ENCODE results near the gene C1QTNF12.

The C1QTNF12 gene, protein sequence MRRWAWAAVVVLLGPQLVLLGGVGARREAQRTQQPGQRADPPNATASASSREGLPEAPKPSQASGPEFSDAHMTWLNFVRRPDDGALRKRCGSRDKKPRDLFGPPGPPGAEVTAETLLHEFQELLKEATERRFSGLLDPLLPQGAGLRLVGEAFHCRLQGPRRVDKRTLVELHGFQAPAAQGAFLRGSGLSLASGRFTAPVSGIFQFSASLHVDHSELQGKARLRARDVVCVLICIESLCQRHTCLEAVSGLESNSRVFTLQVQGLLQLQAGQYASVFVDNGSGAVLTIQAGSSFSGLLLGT

DNA sequence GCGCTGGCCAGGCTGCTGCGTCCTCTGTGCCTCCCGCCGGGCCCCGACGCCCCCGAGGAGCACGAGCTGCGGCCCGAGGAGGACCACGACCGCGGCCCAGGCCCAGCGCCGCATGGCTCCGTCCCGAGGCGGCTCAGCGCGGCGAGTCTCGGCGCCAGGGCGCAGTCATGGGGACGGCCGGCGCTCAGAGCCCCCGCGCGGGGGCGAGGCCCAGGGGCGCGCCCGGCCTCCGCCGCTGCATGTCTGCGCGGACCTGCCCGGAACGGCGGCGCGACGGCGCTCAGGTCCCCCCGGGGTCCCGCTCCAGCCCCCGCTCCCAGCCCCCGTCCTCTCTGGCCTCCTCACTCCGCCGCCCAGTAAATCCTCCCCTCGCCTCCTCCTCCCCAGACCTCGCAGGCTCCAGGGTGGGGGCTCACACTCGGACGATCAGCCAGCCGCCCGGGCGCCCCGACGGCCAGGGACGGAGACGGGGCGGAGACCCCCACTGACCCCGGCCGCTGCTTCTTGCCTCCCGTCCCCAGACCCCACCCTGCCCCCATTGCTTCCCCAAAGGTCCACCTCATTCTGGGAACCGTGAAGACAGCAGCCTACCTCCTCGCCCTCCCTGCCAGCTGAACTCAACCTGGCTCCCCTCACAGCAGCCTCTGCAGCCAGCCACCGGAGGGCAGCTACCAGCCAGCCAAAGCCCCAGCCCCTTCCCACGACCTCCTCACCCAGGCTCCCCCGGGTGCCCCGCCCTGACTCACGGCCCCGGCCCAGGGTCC lies at the start of gene C1QTNF12:
Gene C1QTNF12, minus strand, starts transcription at position 146 of the 764 bp plus-strand sequence. Its CDS starts 32 bp downstream, at position 114.
- DNase-seq: no peak

DNA sequence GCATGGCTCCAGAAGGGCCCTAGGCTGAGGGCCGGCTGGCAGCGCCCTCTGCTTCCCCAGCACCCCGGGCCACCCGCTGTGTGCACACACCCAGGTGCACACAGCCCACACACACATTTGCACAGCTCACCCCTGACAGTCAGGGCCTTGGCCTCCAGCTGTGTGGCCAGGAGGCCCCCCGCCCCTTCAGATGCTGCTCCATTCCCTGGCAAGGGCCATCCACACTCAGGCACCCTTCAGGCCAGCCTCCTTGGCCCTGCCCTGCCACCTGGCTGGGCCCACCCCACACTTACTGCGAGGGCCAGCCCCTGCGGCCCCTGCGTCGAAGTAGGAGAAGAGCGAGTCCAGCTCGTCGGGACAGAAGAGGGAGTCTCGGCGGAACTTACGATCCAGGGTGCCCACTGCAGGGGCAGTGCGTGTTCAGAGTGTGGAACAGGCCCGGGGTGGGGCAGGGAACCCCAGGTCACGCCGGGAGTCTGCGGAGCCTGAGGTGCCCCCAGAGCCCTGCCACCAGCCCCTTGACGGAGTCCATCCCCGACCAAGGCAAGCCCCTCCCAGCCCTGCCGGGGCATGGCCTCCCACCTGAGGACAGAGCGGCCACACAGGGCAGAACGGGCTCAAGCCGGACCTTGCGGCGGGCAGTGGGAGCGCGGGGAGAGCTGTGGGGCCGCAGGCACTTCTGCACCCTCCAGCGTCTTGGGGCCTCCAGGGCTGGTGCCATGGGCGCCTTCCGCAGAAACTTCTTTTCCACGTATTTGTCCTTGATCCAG lies 48.8 kb upstream of the C1QTNF12 start:
- no peak for DNase-seq

DNA sequence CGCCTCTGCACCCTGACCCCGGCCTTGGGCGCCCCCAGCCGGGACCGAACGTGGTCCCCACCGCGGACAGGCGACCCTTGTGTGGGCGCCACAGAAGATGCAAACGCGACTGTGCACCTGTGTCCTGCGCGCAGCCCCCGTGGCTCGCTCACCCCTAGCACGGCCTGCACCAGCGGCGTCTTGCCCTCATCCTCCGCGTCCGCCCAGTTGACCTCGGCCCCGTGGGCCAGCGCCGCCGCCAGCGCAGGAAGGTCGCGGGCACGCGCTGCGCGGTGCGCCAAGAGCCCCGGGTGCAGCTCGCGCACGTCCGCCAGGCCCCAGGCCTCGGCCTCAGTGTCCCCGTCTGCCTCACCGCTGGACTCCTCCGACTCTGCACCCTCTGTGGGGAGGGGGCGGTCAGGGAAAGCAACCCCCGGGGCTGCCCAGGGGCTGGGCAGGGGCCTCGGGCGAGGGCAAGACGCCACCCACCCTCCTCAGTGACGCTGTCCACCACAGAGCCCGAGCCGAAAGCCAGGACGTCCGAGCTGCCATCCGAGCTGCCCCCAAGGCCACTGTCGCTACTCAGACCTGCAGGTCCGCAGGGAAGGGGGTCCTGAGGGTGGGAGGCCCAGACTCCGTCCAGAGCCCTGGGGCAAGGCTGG lies 47.8 kb upstream of the C1QTNF12 start:
- DNase-seq: no peak

DNA sequence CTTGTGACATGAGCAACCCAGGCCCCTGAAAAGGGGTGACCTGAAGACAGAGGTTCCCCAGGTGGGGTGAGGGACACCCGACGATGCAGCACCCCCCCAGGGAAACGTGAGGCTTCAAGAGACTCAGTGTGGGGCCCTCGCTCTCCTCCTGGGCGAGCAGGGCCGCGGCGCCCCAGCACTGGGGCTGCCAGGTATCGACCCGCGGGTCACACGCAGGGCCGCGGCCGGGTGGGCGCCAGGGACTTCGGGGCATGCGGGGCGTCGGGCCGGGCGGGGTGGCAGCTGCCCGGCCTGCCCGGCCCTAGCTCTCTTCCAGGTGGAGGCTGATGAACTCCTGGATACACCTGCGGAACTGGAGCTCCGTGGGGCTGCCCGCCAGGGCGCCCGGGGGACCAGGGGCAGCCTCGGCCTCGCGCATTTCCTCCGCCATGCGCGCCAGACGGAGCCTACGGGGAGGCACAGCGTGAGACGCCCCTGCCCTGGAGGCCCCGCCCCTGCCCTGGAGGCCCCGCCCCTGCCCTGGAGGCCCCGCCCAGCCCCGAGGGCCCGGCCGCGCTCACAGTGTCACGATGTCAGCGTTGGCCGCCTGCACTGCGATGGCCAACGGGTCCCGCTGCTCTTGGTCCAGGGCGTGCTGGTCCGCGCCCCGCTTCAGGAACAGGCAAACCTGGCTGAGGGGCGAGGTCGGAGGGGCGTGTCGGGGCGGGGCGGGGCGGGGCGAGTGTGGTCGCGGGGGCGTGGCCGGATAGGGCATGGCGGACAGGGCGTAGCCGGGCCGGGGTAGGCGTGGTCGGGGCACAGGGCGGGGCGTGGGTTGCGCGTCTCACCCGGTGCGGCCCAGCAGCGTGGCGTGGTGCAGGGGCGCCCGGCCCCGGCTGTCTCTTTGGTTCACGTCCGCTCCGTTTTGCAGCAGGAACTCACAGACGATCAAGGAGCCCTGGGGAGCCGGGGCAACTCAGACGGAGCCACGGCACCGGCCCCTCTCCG lies 47.0 kb upstream of the C1QTNF12 start:
- DNase-seq: no peak

DNA sequence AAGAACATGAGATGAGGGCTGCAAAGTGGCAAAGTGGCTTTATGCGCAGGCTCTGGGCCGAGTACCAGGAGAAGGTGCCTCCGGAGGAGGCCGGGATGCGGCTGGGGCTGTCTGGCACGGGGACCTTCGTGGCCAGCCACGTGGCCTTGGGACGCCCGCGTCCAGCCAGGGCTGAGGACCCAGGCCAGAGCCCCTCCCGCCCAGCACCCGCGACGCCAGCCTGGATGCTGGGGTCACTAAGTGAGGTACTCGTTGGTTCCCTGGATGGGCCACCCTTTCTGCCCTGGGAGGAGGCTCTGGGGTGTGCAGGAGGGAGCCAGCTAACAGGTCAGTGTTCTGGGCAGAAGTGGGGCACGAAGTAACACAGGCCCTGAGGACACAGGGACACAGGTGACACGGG lies 46.3 kb upstream of the C1QTNF12 start:
- no peak for DNase-seq

GRCh38 chr1:1292442-1292779 lies 45.9 kb upstream of the C1QTNF12 start:
- no peak for DNase-seq

DNA sequence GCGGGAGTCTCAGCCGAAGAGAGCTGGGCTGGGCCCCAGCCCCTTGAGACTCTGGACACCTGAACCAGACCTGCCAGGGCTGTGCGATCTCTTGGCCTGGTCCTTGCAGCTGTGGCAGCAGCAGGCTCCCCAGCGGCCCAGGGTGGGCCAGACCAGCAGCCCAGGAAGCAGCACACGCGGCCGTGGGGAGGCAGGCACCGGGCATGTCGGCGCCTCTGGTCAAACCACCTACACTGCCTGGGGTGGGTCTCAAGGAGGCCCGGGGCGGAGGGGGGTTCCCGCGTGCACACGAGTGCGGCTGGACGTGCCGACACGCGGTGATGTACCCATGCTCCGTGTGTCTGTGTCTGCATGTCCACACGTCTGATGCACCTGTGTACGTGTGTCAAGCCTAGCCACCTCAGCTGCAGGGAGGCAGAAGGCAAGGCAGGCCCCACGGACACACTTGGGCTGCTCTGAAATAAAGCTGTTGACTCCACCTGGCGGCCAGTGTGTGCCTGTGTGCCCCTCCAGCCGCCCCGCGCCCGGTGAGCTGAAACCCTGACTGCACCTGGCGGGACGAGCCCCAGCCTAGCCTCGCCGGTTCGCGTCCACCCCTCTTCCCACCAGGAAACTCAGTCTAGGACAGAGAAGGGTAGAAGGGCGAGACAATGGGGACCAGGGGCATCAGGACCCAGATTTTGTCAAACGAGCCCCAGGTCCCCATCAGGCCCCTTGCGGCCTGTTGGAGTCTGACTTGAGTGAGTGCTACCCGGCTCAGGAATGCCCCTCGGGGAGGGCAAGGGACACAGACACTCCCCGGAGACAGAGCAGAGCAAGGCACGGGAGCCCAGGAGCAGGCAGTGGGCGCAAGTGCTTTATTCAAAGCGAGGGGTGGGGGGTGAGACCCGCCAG lies 45.3 kb upstream of the C1QTNF12 start:
- peak; percentile 87 for DNase-seq

DNA sequence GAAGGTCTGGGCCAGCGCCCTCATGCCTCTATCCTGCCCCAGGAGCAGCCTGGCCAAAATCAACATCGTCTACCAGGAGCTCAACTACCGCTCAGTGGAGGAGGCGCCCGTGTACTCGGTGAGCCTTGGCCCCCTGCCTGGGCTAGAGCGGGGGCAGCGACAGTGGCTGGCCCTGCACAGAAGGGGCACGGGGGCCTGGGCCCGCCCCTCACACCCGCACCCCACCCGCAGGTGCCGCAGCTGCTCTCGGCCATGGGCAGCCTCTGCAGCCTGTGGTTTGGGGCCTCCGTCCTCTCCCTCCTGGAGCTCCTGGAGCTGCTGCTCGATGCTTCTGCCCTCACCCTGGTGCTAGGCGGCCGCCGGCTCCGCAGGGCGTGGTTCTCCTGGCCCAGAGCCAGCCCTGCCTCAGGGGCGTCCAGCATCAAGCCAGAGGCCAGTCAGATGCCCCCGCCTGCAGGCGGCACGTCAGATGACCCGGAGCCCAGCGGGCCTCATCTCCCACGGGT lies 44.6 kb upstream of the C1QTNF12 start:
- DNase-seq: peak; percentile 40

- DNase-seq: peak; percentile 5
Observed at GRCh38 chr1:1290238-1290731, 43.8 kb upstream of the C1QTNF12 start.

GRCh38 chr1:1287288-1288110 lies 41.0 kb upstream of the C1QTNF12 start:
- DNase-seq: no peak

DNA sequence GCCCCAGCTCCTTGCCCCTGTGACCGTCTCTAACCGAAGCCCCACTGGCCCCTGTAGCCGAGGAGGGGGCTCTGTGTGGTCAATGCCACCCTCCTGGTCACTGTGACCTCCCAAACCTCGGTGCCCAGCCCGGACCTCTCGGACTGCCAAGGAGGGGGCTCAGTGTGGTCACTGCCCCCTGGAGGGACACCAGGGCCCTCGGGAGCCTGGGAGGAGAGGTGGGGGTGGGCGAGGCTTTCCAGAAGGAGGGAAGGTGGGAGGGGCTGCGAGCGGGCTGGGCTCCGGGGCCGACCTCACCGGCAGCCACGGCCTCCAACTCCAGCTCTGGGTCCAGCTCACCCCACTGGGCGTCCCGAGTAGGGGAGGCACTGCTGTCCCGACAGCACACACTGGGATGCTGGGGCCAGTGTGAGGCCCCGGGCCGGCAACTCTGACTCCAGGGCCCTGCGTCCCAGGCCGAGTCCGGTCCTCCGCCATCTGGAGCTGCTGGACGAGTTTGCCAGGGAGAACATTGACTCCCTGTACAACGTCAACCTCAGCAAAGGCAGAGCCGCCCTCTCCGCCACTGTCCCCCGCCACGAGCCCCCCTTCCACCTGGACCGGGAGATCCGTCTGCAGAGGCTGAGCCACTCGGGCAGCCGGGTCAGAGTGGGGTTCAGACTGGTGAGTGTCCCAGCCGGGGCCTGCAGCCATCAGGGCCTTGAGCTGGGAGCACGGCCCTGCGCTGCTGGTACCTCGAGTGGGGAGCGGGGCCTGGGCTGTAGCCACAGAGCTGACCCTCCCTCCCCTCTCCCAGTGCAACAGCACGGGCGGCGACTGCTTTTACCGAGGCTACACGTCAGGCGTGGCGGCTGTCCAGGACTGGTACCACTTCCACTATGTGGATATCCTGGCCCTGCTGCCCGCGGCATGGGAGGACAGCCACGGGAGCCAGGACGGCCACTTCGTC lies 40.1 kb upstream of the C1QTNF12 start:
- DNase-seq: no peak

DNA sequence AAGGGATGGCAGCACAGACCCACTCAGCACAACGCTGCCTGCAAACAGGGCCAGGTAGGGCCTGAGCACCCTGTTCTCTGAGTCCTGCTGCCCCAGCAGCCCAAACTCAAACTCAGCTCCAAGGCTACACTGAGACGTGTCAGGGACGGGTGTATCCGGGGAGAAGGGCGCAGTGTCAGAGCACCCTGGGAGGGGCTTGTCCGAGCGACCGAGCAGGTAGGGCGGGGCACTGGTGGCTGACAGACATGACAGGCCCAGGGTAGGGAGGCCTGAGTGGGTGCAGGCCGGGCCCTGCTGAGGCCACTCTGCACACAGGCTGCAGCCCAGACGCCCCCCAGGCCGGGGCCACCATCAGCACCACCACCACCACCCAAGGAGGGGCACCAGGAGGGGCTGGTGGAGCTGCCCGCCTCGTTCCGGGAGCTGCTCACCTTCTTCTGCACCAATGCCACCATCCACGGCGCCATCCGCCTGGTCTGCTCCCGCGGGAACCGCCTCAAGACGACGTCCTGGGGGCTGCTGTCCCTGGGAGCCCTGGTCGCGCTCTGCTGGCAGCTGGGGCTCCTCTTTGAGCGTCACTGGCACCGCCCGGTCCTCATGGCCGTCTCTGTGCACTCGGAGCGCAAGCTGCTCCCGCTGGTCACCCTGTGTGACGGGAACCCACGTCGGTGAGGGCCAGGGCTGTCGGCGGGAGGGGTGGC lies 39.2 kb upstream of the C1QTNF12 start:
- DNase-seq: no peak

GRCh38 chr1:1285102-1285571 lies 38.6 kb upstream of the C1QTNF12 start:
- DNase-seq: no peak

DNA sequence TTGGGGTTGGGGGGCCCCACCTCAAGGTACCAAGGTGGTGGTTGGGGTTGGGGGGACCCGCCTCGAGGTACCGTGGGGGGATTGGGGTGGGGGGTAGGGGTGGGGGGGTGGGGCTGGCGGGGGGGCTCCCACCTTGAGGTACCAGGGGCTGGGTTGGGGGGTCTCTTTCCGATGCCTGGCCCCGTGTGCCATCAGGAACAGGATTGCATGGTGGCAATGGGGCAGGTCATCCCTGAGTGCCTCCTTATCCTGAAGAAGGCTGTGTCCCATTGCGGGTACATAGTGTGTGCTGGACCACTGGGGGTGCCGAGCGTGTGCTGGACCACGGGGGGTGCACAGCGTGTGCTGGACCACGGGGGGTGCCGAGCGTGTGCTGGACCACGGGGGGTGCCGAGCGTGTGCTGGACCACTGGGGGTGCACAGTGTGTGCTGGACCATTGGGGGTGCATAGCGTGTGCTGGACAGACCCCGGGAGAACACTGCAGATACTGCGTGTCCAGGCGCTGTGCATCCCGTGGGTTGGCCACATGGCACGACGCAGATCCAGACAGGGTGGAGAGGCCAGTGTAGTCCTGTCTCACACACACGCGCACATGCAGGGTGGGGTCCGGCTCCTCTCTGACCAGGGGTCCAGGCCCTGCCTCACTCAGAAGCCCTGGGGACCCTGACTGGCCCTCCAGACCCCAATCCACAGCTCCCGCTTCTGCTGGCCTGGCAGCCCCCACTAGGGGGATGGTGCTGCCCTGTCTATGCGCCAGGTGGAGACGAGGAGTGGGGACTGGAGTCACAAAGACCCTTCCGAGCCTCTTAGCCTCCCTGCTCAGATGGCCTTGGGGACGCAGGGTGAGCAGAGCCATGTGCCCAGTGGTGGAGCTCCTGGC lies 37.9 kb upstream of the C1QTNF12 start:
- DNase-seq: no peak

DNA sequence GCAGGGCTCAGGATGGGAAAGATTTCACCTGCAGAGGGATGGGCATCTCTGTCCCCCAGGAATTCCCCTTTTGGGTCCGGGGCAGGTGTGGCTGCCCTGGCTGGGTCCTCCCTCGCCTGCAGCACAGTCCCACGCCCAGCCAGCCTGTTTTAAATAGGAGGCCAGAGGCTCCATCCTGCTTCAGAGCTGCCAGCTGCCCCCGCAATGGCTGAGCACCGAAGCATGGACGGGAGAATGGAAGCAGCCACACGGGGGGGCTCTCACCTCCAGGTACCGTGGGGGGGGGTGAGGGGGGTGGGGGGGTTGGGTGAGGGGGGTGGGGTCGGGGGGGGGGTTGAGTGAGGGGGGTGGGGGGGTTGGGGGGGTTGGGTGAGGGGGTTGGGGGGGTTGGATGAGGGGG lies 37.3 kb upstream of the C1QTNF12 start:
- no peak for DNase-seq

- no peak for DNase-seq
Observed at GRCh38 chr1:1282998-1283397, 36.5 kb upstream of the C1QTNF12 start.
